Endothelial cell of umbilical vein (primary cell): ENCODE measurements around the gene CATSPER3.

Source experiments
- EZH2 ChIP-seq: IDR thresholded peaks from 2 replicates; pipeline ENCODE4 v1.6.1; 2012; ENCODE audit warnings: borderline replicate concordance, low read depth, mild to moderate bottlenecking, moderate library complexity, low read length, inconsistent platforms; ENCODE audit not compliant: severe bottlenecking
- POLR2A ChIP-seq: IDR thresholded peaks from 2 replicates; pipeline ENCODE4 v1.6.1; 2012; ENCODE audit warnings: low read depth, mild to moderate bottlenecking, control low read depth, low read length
- POLR2AphosphoS5 ChIP-seq: IDR thresholded peaks from 2 replicates; pipeline ENCODE4 v1.6.1; 2012; ENCODE audit warnings: low read depth, mild to moderate bottlenecking, control low read depth, low read length, moderate library complexity; ENCODE audit not compliant: insufficient read depth
- TF ChIP-seq, protein P1 (sequence below), 2 donors: IDR thresholded peaks; 1 replicate in 1 of 2; 2 replicates in 1 of 2; pipeline ENCODE4 v1.5.1; 2011; ENCODE audit warnings: low read length in 2 of 2, mild to moderate bottlenecking in 2 of 2, moderate library complexity in 2 of 2, control low read depth in 1 of 2, inconsistent platforms in 1 of 2, low read depth in 1 of 2; ENCODE audit not compliant: insufficient read depth in 1 of 2; ENCODE audit errors: extremely low read depth in 1 of 2
- TF ChIP-seq, protein P2 (sequence below): IDR thresholded peaks from 2 replicates; pipeline ENCODE4 v1.6.1; 2011; ENCODE audit not compliant: insufficient read depth, insufficient read length

DNA sequence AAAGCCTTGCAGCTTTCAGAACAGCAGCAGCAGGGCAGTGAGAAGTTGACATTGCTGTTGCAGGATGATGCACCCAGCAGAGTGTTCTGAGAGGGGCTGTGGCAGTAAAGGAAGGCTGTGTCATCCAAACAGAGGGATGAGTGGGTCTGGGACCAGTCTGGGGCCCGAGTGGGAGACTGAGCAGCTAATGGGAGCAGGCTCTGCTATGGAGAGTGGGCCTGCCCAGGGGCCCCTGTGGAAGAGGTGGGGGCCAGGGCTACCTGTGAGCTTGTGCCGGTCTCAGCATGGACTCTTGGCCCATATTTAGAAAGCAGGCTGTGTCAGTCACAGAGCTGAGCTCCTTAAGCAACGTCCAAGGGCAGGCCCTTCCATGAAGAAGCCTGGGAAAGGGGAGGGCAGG, 92.3 kb downstream of the CATSPER3 start:
- TF ChIP-seq POLR2A (no peak), POLR2AphosphoS5 (no peak), EZH2 (no peak)
- TF ChIP-seq, protein P1, sequence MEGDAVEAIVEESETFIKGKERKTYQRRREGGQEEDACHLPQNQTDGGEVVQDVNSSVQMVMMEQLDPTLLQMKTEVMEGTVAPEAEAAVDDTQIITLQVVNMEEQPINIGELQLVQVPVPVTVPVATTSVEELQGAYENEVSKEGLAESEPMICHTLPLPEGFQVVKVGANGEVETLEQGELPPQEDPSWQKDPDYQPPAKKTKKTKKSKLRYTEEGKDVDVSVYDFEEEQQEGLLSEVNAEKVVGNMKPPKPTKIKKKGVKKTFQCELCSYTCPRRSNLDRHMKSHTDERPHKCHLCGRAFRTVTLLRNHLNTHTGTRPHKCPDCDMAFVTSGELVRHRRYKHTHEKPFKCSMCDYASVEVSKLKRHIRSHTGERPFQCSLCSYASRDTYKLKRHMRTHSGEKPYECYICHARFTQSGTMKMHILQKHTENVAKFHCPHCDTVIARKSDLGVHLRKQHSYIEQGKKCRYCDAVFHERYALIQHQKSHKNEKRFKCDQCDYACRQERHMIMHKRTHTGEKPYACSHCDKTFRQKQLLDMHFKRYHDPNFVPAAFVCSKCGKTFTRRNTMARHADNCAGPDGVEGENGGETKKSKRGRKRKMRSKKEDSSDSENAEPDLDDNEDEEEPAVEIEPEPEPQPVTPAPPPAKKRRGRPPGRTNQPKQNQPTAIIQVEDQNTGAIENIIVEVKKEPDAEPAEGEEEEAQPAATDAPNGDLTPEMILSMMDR (IDR thresholded peaks at IDR 0.05; ENCODE audit: extremely low read depth in 1 of 2, insufficient read depth in 1 of 2, low read depth in 1 of 2, low read length in 2 of 2), result no peak
- TF ChIP-seq, protein P2, sequence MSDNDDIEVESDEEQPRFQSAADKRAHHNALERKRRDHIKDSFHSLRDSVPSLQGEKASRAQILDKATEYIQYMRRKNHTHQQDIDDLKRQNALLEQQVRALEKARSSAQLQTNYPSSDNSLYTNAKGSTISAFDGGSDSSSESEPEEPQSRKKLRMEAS, result no peak
